Nephron (organoid): ENCODE data around the gene BTBD2.

ENCODE experiments used
- H3K27ac Mint-ChIP-seq, 3 experiments: 2 replicates each; pipeline ENCODE4 v1.8.0; 2020; ENCODE audit warnings: mixed read lengths in 3 of 3, mild to moderate bottlenecking in 2 of 3, moderate library complexity in 1 of 3
- H3K27me3 Mint-ChIP-seq: 2 replicates; pipeline ENCODE4 v1.8.0; 2021; ENCODE audit warnings: low read depth, mild to moderate bottlenecking, moderate library complexity, mixed read lengths
- H3K36me3 Mint-ChIP-seq: 2 replicates; pipeline ENCODE4 v1.8.0; 2020; ENCODE audit warnings: low read depth, mixed read lengths
- H3K4me1 Mint-ChIP-seq: 2 replicates; pipeline ENCODE4 v1.8.0; 2020; ENCODE audit warnings: mixed read lengths
- H3K4me3 Mint-ChIP-seq, 3 experiments: 2 replicates each; pipeline ENCODE4 v1.8.0; 2020; ENCODE audit warnings: mild to moderate bottlenecking in 3 of 3, mixed read lengths in 3 of 3, moderate library complexity in 2 of 3
- H3K9me3 Mint-ChIP-seq: 2 replicates; pipeline ENCODE4 v1.8.0; 2020; ENCODE audit warnings: mixed read lengths
- TF ChIP-seq, protein P1 (sequence below), 3 experiments: fragments of 200-600 bp; sonication (generic); IDR thresholded peaks; one replicate each; pipeline ENCODE4 v1.5.0; 2021; ENCODE audit warnings: antibody characterized with exemption in 3 of 3; ENCODE audit not compliant: unreplicated experiment in 3 of 3

BTBD2 gene

DNA sequence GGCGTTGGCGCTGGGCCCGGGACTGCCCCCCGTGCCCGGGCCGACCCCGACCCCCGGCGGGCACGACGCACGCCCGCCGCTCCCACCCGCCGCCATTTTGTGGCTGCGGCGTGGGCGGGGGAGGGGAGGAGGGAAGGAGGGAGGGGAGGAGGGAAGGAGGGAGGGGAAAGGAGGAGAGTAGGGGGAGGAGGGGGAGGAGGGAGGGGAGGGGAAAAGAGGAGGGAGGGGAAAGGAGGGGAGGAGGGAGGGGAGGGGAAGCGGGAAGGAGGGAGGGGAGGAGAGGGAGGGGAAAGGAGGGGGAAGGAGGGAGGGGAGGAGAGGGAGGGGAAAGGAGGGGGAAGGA lies at the start of gene BTBD2:
Gene BTBD2, minus strand, starts transcription at position 107 of the 343 bp plus-strand sequence. Its CDS starts 11 bp downstream, at position 96.
- H3K4me3 Mint-ChIP-seq, result peak within 1 kb of the TSS; percentile 67 to 78 (median 72)
- TF ChIP-seq, protein P1, sequence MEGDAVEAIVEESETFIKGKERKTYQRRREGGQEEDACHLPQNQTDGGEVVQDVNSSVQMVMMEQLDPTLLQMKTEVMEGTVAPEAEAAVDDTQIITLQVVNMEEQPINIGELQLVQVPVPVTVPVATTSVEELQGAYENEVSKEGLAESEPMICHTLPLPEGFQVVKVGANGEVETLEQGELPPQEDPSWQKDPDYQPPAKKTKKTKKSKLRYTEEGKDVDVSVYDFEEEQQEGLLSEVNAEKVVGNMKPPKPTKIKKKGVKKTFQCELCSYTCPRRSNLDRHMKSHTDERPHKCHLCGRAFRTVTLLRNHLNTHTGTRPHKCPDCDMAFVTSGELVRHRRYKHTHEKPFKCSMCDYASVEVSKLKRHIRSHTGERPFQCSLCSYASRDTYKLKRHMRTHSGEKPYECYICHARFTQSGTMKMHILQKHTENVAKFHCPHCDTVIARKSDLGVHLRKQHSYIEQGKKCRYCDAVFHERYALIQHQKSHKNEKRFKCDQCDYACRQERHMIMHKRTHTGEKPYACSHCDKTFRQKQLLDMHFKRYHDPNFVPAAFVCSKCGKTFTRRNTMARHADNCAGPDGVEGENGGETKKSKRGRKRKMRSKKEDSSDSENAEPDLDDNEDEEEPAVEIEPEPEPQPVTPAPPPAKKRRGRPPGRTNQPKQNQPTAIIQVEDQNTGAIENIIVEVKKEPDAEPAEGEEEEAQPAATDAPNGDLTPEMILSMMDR (IDR thresholded peaks at IDR 0.05; ENCODE audit: unreplicated experiment in 3 of 3), result no peak
- H3K27ac Mint-ChIP-seq, result peak within 1 kb of the TSS in 1 of 3 experiments; percentile 38
- H3K9me3 Mint-ChIP-seq, result no peaks in the 10 kb centered on the region
- H3K27me3 Mint-ChIP-seq, result no peaks in the 10 kb centered on the region
- H3K36me3 Mint-ChIP-seq, result peaks cover 17% of the 10 kb centered on the region
- H3K4me1 Mint-ChIP-seq, result peaks cover 6% of the 10 kb centered on the region

DNA sequence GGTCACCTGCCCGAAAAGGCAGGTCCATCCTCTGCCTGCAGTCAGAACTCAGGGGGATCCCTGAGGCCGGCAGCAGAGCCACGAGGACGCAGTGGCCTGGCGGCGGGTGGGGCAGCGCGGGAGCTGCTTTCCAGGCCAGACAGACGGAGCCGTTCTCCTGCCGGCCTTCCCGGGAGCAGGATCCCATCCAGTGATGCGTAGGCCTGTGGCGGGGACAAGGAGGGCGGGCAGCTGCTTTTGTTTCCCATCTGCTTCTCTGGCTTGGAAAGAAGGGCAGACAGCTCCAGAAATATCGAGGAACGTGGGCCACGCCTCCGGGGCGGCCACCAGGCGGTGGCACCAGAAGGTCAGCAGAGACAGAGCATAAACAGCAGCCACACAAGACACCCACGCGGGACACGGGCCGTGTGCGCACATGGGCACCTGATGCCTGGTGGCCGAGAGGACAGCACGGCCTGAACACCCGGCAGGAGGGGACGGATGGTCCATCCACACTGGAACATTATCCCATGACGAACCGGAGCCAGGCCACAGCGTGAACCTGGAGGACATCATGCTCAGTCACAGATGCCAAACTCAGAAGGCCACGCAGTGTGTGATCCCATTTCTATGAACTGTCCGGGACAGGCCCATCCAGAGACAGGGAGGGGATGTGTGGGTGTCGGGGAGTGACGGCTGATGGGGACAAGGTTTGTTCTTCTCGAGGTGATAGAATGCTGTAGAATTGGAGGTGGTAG lies 49.4 kb upstream of the BTBD2 start:
- Mint-ChIP-seq H3K36me3 (no peaks in the 10 kb centered on the region), H3K27ac (peak overlapping the region; percentile 58 to 70 (median 62)), H3K27me3 (no peaks in the 10 kb centered on the region), H3K4me3 (peak overlapping the region in 2 of 3 experiments; percentile 27 to 33), H3K9me3 (no peaks in the 10 kb centered on the region), H3K4me1 (peaks cover 20% of the 10 kb centered on the region)
- TF ChIP-seq, protein P1 (IDR thresholded peaks at IDR 0.05; ENCODE audit: unreplicated experiment in 3 of 3), result no peak

DNA sequence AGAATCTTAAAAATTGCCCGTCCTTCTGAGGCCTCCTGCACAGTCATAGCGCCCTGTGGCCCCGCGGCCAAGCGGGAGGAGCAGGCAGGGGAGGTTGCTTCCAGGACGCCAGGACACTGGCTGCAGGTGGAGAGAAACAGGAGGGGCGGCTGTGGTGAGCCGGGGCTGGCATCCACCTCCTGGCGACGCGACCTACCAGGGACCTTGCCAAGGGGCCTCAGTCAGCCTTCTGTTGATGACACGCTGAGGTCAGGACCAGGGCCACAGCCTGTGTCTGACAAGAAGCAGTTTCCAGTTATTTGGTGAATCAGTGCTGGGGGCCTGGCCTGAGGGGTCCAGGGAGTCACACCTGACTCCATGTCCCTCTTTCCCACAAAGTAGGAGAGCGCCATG lies 48.9 kb upstream of the BTBD2 start:
- Mint-ChIP-seq H3K27me3 (no peaks in the 10 kb centered on the region), H3K4me3 (peak overlapping the region in 1 of 3 experiments; percentile 27), H3K4me1 (peaks cover 22% of the 10 kb centered on the region), H3K27ac (peak overlapping the region in 2 of 3 experiments; percentile 58 to 70), H3K36me3 (no peaks in the 10 kb centered on the region), H3K9me3 (no peaks in the 10 kb centered on the region)
- TF ChIP-seq, protein P1 (IDR thresholded peaks at IDR 0.05; ENCODE audit: unreplicated experiment in 3 of 3), result no peak

DNA sequence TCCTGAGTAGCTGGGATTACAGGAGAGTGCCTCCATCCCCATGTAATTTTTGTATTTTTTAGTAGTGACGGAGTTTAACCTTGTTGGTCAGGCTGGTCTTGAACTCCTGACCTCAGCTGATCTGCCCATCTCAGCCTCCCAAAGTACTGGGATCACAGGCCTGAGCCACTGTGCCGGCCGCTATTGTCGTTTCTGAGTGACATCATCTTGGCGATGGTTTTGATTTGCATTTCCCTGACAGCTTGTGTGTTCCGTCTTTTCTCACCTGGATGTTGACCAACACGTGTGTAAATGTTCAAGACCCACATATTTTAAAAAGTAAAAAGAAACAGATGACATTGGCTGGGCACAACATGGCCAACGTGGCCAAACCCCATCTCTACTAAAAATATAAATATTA lies 48.3 kb upstream of the BTBD2 start:
- TF ChIP-seq, protein P1 (IDR thresholded peaks at IDR 0.05; ENCODE audit: unreplicated experiment in 3 of 3), result no peak
- Mint-ChIP-seq H3K27me3 (no peaks in the 10 kb centered on the region), H3K27ac (peak overlapping the region; percentile 33 to 86 (median 85)), H3K9me3 (no peaks in the 10 kb centered on the region), H3K36me3 (no peaks in the 10 kb centered on the region), H3K4me3 (peak overlapping the region; percentile 54 to 71 (median 58)), H3K4me1 (peaks cover 27% of the 10 kb centered on the region)

DNA sequence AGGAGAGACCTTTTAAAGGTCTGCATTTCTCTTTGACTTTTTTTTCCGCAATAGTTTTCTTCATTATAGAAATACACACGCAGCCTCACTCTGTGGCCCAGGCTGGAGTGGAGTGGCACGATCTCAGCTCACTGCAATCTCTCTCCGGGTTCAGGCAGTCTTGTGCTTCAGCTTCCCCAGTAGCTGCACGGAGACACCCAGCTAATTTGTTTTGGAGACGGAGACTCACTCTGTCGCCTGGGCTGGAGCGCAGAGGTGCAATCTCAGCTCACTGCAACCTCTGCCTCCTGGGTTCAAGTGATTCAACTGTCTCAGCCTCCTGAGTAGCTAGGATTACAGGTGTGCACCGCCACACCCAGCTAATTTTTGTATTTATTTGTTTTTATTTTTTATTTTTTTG lies 47.3 kb upstream of the BTBD2 start:
- Mint-ChIP-seq H3K4me1 (peaks cover 27% of the 10 kb centered on the region), H3K36me3 (no peaks in the 10 kb centered on the region), H3K4me3 (peak overlapping the region; percentile 86 to 96 (median 94)), H3K27me3 (no peaks in the 10 kb centered on the region), H3K27ac (peak overlapping the region; percentile 98 to 100 (median 99)), H3K9me3 (no peaks in the 10 kb centered on the region)
- TF ChIP-seq, protein P1 (IDR thresholded peaks at IDR 0.05; ENCODE audit: unreplicated experiment in 3 of 3), result no peak

DNA sequence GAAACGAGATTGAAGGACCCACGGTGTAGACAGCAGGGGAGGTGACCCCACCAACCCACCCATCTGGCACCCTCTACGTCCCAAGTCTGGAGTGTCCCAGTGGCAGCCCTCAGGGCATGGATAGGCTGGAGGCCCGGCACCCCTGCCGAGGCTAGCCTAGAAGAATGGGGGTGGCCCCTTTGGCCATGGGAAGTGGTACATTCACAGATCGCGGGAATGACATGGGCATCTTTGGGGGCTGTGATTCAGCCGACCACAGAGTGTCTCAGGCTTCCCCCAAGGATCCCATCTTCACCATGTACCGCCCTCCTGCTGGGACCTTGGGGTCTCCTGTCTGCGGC lies 46.8 kb upstream of the BTBD2 start:
- no peaks in the 10 kb centered on the region for H3K36me3 Mint-ChIP-seq
- TF ChIP-seq, protein P1 (IDR thresholded peaks at IDR 0.05; ENCODE audit: unreplicated experiment in 3 of 3), result no peak
- peak overlapping the region; percentile 98 to 100 (median 99) for H3K27ac Mint-ChIP-seq
- H3K4me1 Mint-ChIP-seq, result peaks cover 27% of the 10 kb centered on the region
- peak overlapping the region; percentile 86 to 96 (median 94) for H3K4me3 Mint-ChIP-seq
- no peaks in the 10 kb centered on the region for H3K9me3 Mint-ChIP-seq
- no peaks in the 10 kb centered on the region for H3K27me3 Mint-ChIP-seq
